K562 (cell line): ENCODE results near the gene SLC26A1. TPM values are rescaled to one million over a fixed set of nuclear protein-coding genes. Genes with fewer than 3 reads are reported as not detected.

Experiments used
- ATAC-seq: fragments of 200-7000 bp; cut with Tn5 transposase; 3 replicates; pipeline ENCODE4 v1.9.1; 2020; ENCODE audit warnings: moderate library complexity
- BruUV-seq: library from RNA; stranded (reverse); fragments of 400-500 nt; replicated peaks from 2 replicates; lab custom pipeline; 2021; lab: Mats Ljungman, UMichigan
- CTCF ChIA-PET: fragments of 300-600 bp; formaldehyde crosslinking; extraction: SDS; loops from one replicate; lab custom pipeline; 2021; ENCODE audit warnings: low intra/inter-chr PET ratio; lab: Yijun Ruan, JAX
- POLR2A ChIA-PET: fragments of 300-600, 350-650 bp; sonication (Branson Sonifier 250); formaldehyde crosslinking; extraction: SDS; loops from one replicate; lab custom pipeline; 2021; ENCODE audit warnings: antibody characterized with exemption, inconsistent platforms; lab: Yijun Ruan, JAX
- DNase-seq, 4 experiments: peaks; one replicate each; pipeline versions ENCODE4 v3.0.0 to v3.0.0-alpha.2; 2011 to 2018; ENCODE audit warnings: low spot score in 3 of 4, mixed read lengths in 3 of 4; ENCODE audit errors: extremely low read depth in 1 of 4
- FAIRE-seq: peaks from 2 replicates; lab custom pipeline; 2011; peaks lifted over from hg19 to GRCh38; lab: Jason Lieb, UNC
- H2AFZ ChIP-seq: 2 replicates; pipeline ENCODE4 v1.6.0; 2011; ENCODE audit warnings: low read depth, low read length, control low read depth, inconsistent platforms
- H3K27ac ChIP-seq: fragments of 200-600 bp; 3 replicates; pipeline ENCODE4 v1.8.0; 2011; ENCODE audit warnings: low read depth, mild to moderate bottlenecking, control low read depth, inconsistent platforms, low read length, moderate library complexity, mixed read lengths; ENCODE audit errors: extremely low read depth
- H3K27me3 ChIP-seq, 2 experiments: fragments of 300-600 bp in 1 of 2; 2 replicates in 1 of 2; 3 replicates in 1 of 2; pipeline versions ENCODE4 v1.6.0 to v1.8.0; 2011; ENCODE audit warnings: inconsistent platforms in 2 of 2, low read length in 2 of 2, mild to moderate bottlenecking in 1 of 2, mixed read lengths in 1 of 2, moderate library complexity in 1 of 2; ENCODE audit not compliant: control insufficient read depth in 2 of 2, insufficient read depth in 2 of 2
- H3K36me3 ChIP-seq: fragments of 300-600 bp; 3 replicates; pipeline ENCODE4 v1.8.0; 2011; ENCODE audit warnings: mild to moderate bottlenecking, low read length, inconsistent platforms; ENCODE audit not compliant: control insufficient read depth, insufficient read depth
- H3K4me1 ChIP-seq, 2 experiments: fragments of 200-600 bp in 1 of 2; replicated peaks in 1 of 2; 2 replicates in 1 of 2; 3 replicates in 1 of 2; pipeline versions ENCODE4 v1.5.1 to v1.8.0; 2011; ENCODE audit warnings: inconsistent platforms in 2 of 2, low read length in 2 of 2, mild to moderate bottlenecking in 1 of 2, mixed read lengths in 1 of 2, moderate library complexity in 1 of 2; ENCODE audit not compliant: control insufficient read depth in 2 of 2, insufficient read depth in 2 of 2
- H3K4me2 ChIP-seq: 2 replicates; pipeline ENCODE4 v1.6.1; 2011; ENCODE audit warnings: low read length, control low read depth, inconsistent platforms, mixed read lengths; ENCODE audit not compliant: insufficient read depth
- H3K4me3 ChIP-seq: fragments of 200-600 bp; sonication (generic), shearing (Covaris generic); 2 replicates; pipeline ENCODE4 v1.5.1; 2016; ENCODE audit warnings: control low read depth, inconsistent platforms
- H3K79me2 ChIP-seq: fragments of 200-600 bp; 3 replicates; pipeline ENCODE4 v1.8.0; 2011; ENCODE audit warnings: low read length, inconsistent platforms; ENCODE audit not compliant: control insufficient read depth, insufficient read depth
- H3K9ac ChIP-seq, 2 experiments: 2 replicates each; pipeline versions ENCODE4 v1.6.0 to v1.6.1; 2011; ENCODE audit warnings: low read depth in 2 of 2, low read length in 2 of 2, control low read depth in 1 of 2, inconsistent platforms in 1 of 2, mild to moderate bottlenecking in 1 of 2, mixed read lengths in 1 of 2; ENCODE audit not compliant: insufficient read depth in 1 of 2
- H3K9me1 ChIP-seq: one replicate; pipeline ENCODE4 v1.6.0; 2011; ENCODE audit warnings: inconsistent platforms, mild to moderate bottlenecking, low read length, moderate library complexity; ENCODE audit not compliant: control insufficient read depth, insufficient read depth
- H3K9me3 ChIP-seq: replicated peaks from 2 replicates; pipeline ENCODE4 v1.5.1; 2011; ENCODE audit warnings: low read depth, low read length, inconsistent platforms; ENCODE audit not compliant: control insufficient read depth, insufficient read depth
- H4K20me1 ChIP-seq: replicated peaks from 2 replicates; pipeline ENCODE4 v1.6.1; 2011; ENCODE audit warnings: low read length, inconsistent platforms, mixed read lengths; ENCODE audit not compliant: control insufficient read depth, insufficient read depth
- ARNT ChIP-seq, 2 experiments: fragments of 450-650 bp; IDR thresholded peaks; 2 replicates each; pipeline ENCODE4 v1.6.1; 2016; ENCODE audit warnings: mild to moderate bottlenecking in 1 of 2
- HEY1 ChIP-seq: fragments of 250-450 bp; sonication (Bioruptor Pico); IDR thresholded peaks from 2 replicates; pipeline ENCODE4 v1.5.0; 2020; ENCODE audit warnings: mild to moderate bottlenecking, moderate library complexity, borderline replicate concordance
- MYNN ChIP-seq, 2 experiments: sonication (generic); formaldehyde crosslinking in 1 of 2; IDR thresholded peaks; 2 replicates each; pipeline versions ENCODE4 v1.5.0 to v1.6.1; 2016 to 2020; ENCODE audit warnings: antibody characterized with exemption in 1 of 2, missing genetic modification reagents in 1 of 2
- RBM15 ChIP-seq: fragments of 200-400 bp; formaldehyde crosslinking; IDR thresholded peaks from 2 replicates; pipeline ENCODE4 v1.6.1; 2018; ENCODE audit warnings: mild to moderate bottlenecking, low read length, moderate library complexity; ENCODE audit not compliant: insufficient read depth
- WGBS: fragments of 100-300 bp; shearing (Covaris generic); methylation state at CpG from one replicate; pipeline ENCODE4 v1.1.6; 2016; ENCODE audit warnings: low coverage, mixed read lengths; ENCODE audit not compliant: insufficient coverage; ENCODE audit errors: missing lambda C conversion rate; 5-methylcytosine and 5-hydroxymethylcytosine counted together
- in situ Hi-C: fragments of 300-500 bp; cut with MboI; formaldehyde crosslinking; loops from 4 replicates; pipeline ENCODE4 v1.15.0; 2018; ENCODE audit warnings: inconsistent platforms, mixed read lengths
- intact Hi-C: fragments of 100-400 bp; cut with micrococcal nuclease; formaldehyde crosslinking; loops from 2 replicates; pipeline ENCODE4 v1.14.2; 2022
- polyA plus RNA-seq, 8 experiments: library from polyadenylated mRNA; depleted of rRNA in 4 of 8; stranded (reverse) in 5 of 8; unstranded in 3 of 8; fragments of >200 nt; fragmentation: Nextera tagmentation in 2 of 8; fragmentation: Illumina TruSeq in 1 of 8; extraction: Ambion mirVana in 2 of 8; extraction: Trizol in 1 of 8; gene quantifications; 2 replicates each; pipeline versions ENCODE4 v1.2.1 to v1.2.3, GENCODE V29; 2011 to 2014; ENCODE audit warnings: inconsistent platforms in 1 of 8, missing spikeins in 1 of 8
- total RNA-seq, 7 experiments: library from RNA; depleted of rRNA in 6 of 7; stranded (reverse); fragments of >200 nt in 6 of 7; fragmentation: Illumina TruSeq in 2 of 7; extraction: Trizol in 2 of 7; gene quantifications; 2 replicates each; pipeline versions ENCODE4 v1.2.1 to v1.2.3, GENCODE V29; 2011 to 2021; ENCODE audit warnings: low replicate concordance in 1 of 7
- TF ChIP-seq, protein P1 (sequence below), 2 experiments: IDR thresholded peaks in 1 of 2; conservative IDR thresholded peaks in 1 of 2; 2 replicates each; pipeline ENCODE4 v1.6.1; 2016; ENCODE audit warnings: low read depth in 2 of 2, mild to moderate bottlenecking in 1 of 2, missing compliant biosample characterization in 1 of 2, missing genetic modification characterization in 1 of 2, moderate library complexity in 1 of 2
- TF ChIP-seq, protein P2 (sequence below): sonication (generic); formaldehyde crosslinking; IDR thresholded peaks from 2 replicates; pipeline ENCODE4 v1.8.1; 2022; ENCODE audit warnings: missing genetic modification reagents
- TF ChIP-seq, protein P3 (sequence below), 2 experiments: fragments of 450-650 bp in 1 of 2; IDR thresholded peaks; 2 replicates each; pipeline ENCODE4 v1.6.1; 2011 to 2017; ENCODE audit warnings: low read depth in 2 of 2, antibody characterized with exemption in 1 of 2, borderline replicate concordance in 1 of 2, low read length in 1 of 2, mild to moderate bottlenecking in 1 of 2, mixed read lengths in 1 of 2; ENCODE audit not compliant: control insufficient read depth in 1 of 2
- TF ChIP-seq, protein P4 (sequence below): fragments of 250-450 bp; sonication (Bioruptor Pico); IDR thresholded peaks from 2 replicates; pipeline ENCODE4 v1.5.1; 2021; ENCODE audit warnings: mild to moderate bottlenecking

SLC26A1 gene
- total and polyA plus RNA-seq, 9 of the 15 experiments (the other 6 are each of a cell fraction or from before 2014, with no cell fraction given), result 0.11 to 4.2 (median 0.95) TPM

DNA sequence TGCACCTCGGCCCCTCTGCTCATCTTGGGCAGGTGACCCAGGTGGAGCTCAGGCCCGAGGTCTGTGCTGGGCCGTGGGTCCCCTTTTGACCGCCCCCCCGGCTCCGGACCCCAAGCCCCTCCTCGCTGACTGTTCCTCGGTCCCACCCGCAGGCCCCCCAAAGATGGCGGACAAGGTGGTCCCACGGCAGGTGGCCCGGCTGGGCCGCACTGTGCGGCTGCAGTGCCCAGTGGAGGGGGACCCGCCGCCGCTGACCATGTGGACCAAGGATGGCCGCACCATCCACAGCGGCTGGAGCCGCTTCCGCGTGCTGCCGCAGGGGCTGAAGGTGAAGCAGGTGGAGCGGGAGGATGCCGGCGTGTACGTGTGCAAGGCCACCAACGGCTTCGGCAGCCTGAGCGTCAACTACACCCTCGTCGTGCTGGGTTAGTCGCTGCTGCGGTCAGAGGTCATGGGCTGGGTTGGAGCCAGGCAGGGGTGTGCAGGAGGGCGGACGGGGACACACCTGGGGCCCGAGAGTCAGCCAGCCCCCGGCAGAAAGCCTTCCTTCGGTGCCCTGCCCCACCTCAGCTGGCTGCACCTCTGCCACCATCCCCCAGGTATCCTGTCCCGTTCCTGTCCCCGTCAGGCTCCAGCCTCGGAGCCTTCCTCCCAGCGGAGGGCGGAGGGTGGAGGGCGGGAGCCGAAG is 29.0 kb upstream of the SLC26A1 start:
- peaks cover 0 to 62% of the 10 kb centered on the region in 2 experiments; a peak in 3 of 5 replicates for H3K4me1 ChIP-seq
- H3K27ac ChIP-seq, result no peak overlapping the region
- H3K79me2 ChIP-seq, result no peaks in the 10 kb centered on the region; the same call in 2 of the 3 replicates
- peaks cover 29% of the 10 kb centered on the region; the same call in 2 of the 3 replicates for H3K36me3 ChIP-seq
- DNase-seq (peak in 1 of 4 experiments; percentile 12), FAIRE-seq (no peak), ATAC-seq (no peak)
- WGBS, result 89% methylated on average over 21 of the region's 46 CpGs
- in situ Hi-C loops (no loop called here), intact Hi-C loops (no loop called here)
- H3K4me2 ChIP-seq, result no peak overlapping the region
- ChIA-PET CTCF (no interaction called here), POLR2A (no interaction called here)
- H3K27me3 ChIP-seq, result no peaks in the 10 kb centered on the region
- H4K20me1 ChIP-seq, result peaks cover 6% of the 10 kb centered on the region; the same call in 1 of the 2 replicates
- peaks cover 4% of the 10 kb centered on the region for H3K9me1 ChIP-seq
- H3K4me3 ChIP-seq, result no peak overlapping the region
- H3K9me3 ChIP-seq, result no peaks in the 10 kb centered on the region; the same call in 1 of the 2 replicates
- no peak overlapping the region for H2AFZ ChIP-seq
- no peak overlapping the region; a peak in 1 of 4 replicates for H3K9ac ChIP-seq
- BruUV-seq, result no TSS peak
- TF ChIP-seq, protein P1, sequence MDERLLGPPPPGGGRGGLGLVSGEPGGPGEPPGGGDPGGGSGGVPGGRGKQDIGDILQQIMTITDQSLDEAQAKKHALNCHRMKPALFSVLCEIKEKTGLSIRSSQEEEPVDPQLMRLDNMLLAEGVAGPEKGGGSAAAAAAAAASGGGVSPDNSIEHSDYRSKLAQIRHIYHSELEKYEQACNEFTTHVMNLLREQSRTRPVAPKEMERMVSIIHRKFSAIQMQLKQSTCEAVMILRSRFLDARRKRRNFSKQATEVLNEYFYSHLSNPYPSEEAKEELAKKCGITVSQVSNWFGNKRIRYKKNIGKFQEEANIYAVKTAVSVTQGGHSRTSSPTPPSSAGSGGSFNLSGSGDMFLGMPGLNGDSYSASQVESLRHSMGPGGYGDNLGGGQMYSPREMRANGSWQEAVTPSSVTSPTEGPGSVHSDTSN (CRISPR knock-in tag; IDR thresholded peaks at IDR 0.05; ENCODE audit: low read depth), result no peak
- TF ChIP-seq, protein P1 (tag; conservative IDR thresholded peaks at IDR 0.05; ENCODE audit: low read depth), result no peak
- TF ChIP-seq, protein P2, sequence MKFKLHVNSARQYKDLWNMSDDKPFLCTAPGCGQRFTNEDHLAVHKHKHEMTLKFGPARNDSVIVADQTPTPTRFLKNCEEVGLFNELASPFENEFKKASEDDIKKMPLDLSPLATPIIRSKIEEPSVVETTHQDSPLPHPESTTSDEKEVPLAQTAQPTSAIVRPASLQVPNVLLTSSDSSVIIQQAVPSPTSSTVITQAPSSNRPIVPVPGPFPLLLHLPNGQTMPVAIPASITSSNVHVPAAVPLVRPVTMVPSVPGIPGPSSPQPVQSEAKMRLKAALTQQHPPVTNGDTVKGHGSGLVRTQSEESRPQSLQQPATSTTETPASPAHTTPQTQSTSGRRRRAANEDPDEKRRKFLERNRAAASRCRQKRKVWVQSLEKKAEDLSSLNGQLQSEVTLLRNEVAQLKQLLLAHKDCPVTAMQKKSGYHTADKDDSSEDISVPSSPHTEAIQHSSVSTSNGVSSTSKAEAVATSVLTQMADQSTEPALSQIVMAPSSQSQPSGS (CRISPR knock-in tag), result no peak
- TF ChIP-seq, protein P3, sequence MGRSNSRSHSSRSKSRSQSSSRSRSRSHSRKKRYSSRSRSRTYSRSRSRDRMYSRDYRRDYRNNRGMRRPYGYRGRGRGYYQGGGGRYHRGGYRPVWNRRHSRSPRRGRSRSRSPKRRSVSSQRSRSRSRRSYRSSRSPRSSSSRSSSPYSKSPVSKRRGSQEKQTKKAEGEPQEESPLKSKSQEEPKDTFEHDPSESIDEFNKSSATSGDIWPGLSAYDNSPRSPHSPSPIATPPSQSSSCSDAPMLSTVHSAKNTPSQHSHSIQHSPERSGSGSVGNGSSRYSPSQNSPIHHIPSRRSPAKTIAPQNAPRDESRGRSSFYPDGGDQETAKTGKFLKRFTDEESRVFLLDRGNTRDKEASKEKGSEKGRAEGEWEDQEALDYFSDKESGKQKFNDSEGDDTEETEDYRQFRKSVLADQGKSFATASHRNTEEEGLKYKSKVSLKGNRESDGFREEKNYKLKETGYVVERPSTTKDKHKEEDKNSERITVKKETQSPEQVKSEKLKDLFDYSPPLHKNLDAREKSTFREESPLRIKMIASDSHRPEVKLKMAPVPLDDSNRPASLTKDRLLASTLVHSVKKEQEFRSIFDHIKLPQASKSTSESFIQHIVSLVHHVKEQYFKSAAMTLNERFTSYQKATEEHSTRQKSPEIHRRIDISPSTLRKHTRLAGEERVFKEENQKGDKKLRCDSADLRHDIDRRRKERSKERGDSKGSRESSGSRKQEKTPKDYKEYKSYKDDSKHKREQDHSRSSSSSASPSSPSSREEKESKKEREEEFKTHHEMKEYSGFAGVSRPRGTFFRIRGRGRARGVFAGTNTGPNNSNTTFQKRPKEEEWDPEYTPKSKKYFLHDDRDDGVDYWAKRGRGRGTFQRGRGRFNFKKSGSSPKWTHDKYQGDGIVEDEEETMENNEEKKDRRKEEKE (IDR thresholded peaks at IDR 0.05; ENCODE audit: borderline replicate concordance in 1 of 2, control insufficient read depth in 1 of 2, low read depth in 2 of 2, low read length in 1 of 2), result no peak
- TF ChIP-seq RBM15 (no peak), MYNN (IDR thresholded peaks at IDR 0.05) (no peak), MYNN (CRISPR knock-in tag; IDR thresholded peaks at IDR 0.05) (no peak), ARNT (IDR thresholded peaks at IDR 0.05) (no peak), HEY1 (CRISPR knock-in tag) (no peak)
- TF ChIP-seq, protein P4, sequence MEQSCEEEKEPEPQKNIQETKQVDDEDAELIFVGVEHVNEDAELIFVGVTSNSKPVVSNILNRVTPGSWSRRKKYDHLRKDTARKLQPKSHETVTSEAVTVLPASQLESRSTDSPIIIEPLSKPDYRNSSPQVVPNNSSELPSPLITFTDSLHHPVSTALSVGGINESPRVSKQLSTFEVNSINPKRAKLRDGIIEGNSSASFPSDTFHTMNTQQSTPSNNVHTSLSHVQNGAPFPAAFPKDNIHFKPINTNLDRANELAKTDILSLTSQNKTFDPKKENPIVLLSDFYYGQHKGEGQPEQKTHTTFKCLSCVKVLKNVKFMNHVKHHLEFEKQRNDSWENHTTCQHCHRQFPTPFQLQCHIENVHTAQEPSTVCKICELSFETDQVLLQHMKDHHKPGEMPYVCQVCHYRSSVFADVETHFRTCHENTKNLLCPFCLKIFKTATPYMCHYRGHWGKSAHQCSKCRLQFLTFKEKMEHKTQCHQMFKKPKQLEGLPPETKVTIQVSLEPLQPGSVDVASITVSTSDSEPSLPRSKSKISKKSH, result no peak
